Panc1 (cell line): Measurements from ENCODE around the gene SIAE. TPM values are rescaled to one million over a fixed set of nuclear protein-coding genes. Genes with fewer than 3 reads are reported as not detected.

Experiments
- ATAC-seq: fragments of 200-7000 bp; cut with Tn5 transposase; 2 replicates; pipeline ENCODE4 v1.9.1; 2020; ENCODE audit warnings: mild to moderate bottlenecking, moderate library complexity
- BruUV-seq: library from RNA; stranded (reverse); fragments of 400-500 nt; replicated peaks from 2 replicates; lab custom pipeline; 2021; lab: Mats Ljungman, UMichigan
- CTCF ChIA-PET: fragments of 300-600 bp; sonication (Branson Sonifier 250); formaldehyde crosslinking; loops from one replicate; lab custom pipeline; 2022; ENCODE audit warnings: antibody characterized with exemption; lab: Charles Lee
- POLR2A ChIA-PET: fragments of 300-600 bp; sonication (Branson Sonifier 250); formaldehyde crosslinking; loops from one replicate; lab custom pipeline; 2022; ENCODE audit warnings: antibody characterized with exemption; lab: Charles Lee
- DNase-seq: peaks from one replicate; pipeline ENCODE4 v3.0.0-alpha.2; 2010; ENCODE audit warnings: low read depth, low spot score
- H3K27ac ChIP-seq: 2 replicates; pipeline ENCODE4 v1.5.1; 2011; ENCODE audit warnings: mild to moderate bottlenecking, low read length, inconsistent platforms
- H3K27me3 ChIP-seq: fragments of 200-500 bp; sonication (Bioruptor generic); 2 replicates; pipeline ENCODE4 v1.6.0; 2014; ENCODE audit warnings: low read length, inconsistent platforms; ENCODE audit not compliant: control insufficient read depth, insufficient read depth
- H3K36me3 ChIP-seq: fragments of 200-500 bp; sonication (Bioruptor generic); 2 replicates; pipeline ENCODE4 v1.5.1; 2014; ENCODE audit warnings: inconsistent platforms, mild to moderate bottlenecking, low read length, moderate library complexity; ENCODE audit not compliant: control insufficient read depth, insufficient read depth
- H3K4me1 ChIP-seq: 2 replicates; pipeline ENCODE4 v1.5.1; 2011; ENCODE audit warnings: inconsistent platforms, mild to moderate bottlenecking, low read length, moderate library complexity; ENCODE audit not compliant: control insufficient read depth, insufficient read depth
- H3K4me3 ChIP-seq, 2 experiments: 2 replicates each; pipeline ENCODE4 v1.5.1; 2011 to 2012; ENCODE audit warnings: low read depth in 2 of 2, low read length in 2 of 2, mild to moderate bottlenecking in 2 of 2, inconsistent platforms in 1 of 2, moderate library complexity in 1 of 2
- H3K9me3 ChIP-seq: fragments of 200-500 bp; sonication (Bioruptor generic); 2 replicates; pipeline ENCODE4 v1.5.1; 2014; ENCODE audit warnings: low read depth, mild to moderate bottlenecking, inconsistent platforms, low read length, moderate library complexity; ENCODE audit not compliant: control insufficient read depth, insufficient read depth
- POLR2AphosphoS5 ChIP-seq: IDR thresholded peaks from 2 replicates; pipeline ENCODE4 v1.6.1; 2012; ENCODE audit warnings: mild to moderate bottlenecking, low read depth, low read length, moderate library complexity
- SIN3A ChIP-seq: IDR thresholded peaks from 2 replicates; pipeline ENCODE4 v1.6.1; 2012; ENCODE audit warnings: low read depth, mild to moderate bottlenecking, low read length, moderate library complexity, borderline replicate concordance; ENCODE audit not compliant: insufficient read depth
- TCF7L2 ChIP-seq: IDR thresholded peaks from 2 replicates; pipeline ENCODE4 v1.6.1; 2011; ENCODE audit warnings: mild to moderate bottlenecking, low read depth, low read length, inconsistent platforms
- in situ Hi-C: cut with HindIII; loops from 2 replicates; pipeline ENCODE4 v1.10.0; 2016; ENCODE audit warnings: low sequenced_read_pairs, low pct_unique_long_range_greater_than_20kb
- intact Hi-C: fragments of 100-400 bp; cut with micrococcal nuclease; formaldehyde crosslinking; loops from one replicate; pipeline ENCODE4 v1.10.0; 2022; ENCODE audit not compliant: unreplicated experiment
- total RNA-seq: library from RNA; stranded (reverse); gene quantifications from one replicate; pipeline ENCODE4 v1.2.1, GENCODE V29; 2021; ENCODE audit not compliant: unreplicated experiment
- TF ChIP-seq, protein P1 (sequence below), 2 experiments: IDR thresholded peaks; 2 replicates each; pipeline ENCODE4 v1.6.1; 2011 to 2012; ENCODE audit warnings: low read depth in 2 of 2, control low read depth in 1 of 2, low read length in 1 of 2, mild to moderate bottlenecking in 1 of 2, moderate library complexity in 1 of 2; ENCODE audit not compliant: insufficient read depth in 1 of 2
- TF ChIP-seq, protein P2 (sequence below): fragments of 450-650 bp; IDR thresholded peaks from 2 replicates; pipeline ENCODE4 v1.5.1; 2017; ENCODE audit warnings: mild to moderate bottlenecking

Gene SIAE
- total RNA-seq, 1 experiment from 2014 or later = 14.9 TPM

DNA sequence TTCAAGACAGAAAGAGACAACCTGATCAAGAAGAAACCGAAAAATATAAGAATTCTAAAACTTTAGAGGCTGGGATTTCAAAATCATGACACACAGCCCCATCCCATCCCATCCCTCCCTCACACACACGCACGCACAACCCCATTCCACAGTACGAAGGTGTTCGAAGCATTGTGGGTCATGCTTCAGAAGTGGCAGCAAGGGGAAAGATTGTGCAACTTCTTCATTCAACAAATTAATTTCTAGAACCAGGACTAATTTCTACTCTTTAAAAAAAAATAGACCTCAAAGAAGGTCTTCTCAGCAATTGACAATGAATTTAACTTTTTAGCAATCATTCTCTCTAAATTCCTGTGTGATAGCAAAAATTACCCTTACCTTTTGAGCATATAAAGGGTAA lies 1.0 kb upstream of the SIAE start:
- peak overlapping the region; percentile 67 to 75 for H3K4me3 ChIP-seq
- H3K9me3 ChIP-seq = no peaks in the 10 kb centered on the region
- peak overlapping the region; percentile 93 for H3K27ac ChIP-seq
- ChIA-PET POLR2A (interaction anchor here (0.9 kb wide), 1 partner anchor 65 kb away, joined by 3 read pairs; the partner anchor contains the start of gene NRGN), CTCF (interaction anchor here (0.5 to 1.3 kb wide), 2 partner anchors 119 to 126 kb away, joined by 3 to 4 read pairs; partner anchors contain the start of gene MSANTD2)
- DNase-seq = no peak
- in situ Hi-C loops (no loop called here), intact Hi-C loops (no loop called here)
- ATAC-seq = no peak
- no peaks in the 10 kb centered on the region for H3K36me3 ChIP-seq
- no peaks in the 10 kb centered on the region for H3K27me3 ChIP-seq
- peaks cover 13% of the 10 kb centered on the region for H3K4me1 ChIP-seq
- no peak for TF ChIP-seq TCF7L2
- no peak for TF ChIP-seq SIN3A
- TF ChIP-seq, protein P1, sequence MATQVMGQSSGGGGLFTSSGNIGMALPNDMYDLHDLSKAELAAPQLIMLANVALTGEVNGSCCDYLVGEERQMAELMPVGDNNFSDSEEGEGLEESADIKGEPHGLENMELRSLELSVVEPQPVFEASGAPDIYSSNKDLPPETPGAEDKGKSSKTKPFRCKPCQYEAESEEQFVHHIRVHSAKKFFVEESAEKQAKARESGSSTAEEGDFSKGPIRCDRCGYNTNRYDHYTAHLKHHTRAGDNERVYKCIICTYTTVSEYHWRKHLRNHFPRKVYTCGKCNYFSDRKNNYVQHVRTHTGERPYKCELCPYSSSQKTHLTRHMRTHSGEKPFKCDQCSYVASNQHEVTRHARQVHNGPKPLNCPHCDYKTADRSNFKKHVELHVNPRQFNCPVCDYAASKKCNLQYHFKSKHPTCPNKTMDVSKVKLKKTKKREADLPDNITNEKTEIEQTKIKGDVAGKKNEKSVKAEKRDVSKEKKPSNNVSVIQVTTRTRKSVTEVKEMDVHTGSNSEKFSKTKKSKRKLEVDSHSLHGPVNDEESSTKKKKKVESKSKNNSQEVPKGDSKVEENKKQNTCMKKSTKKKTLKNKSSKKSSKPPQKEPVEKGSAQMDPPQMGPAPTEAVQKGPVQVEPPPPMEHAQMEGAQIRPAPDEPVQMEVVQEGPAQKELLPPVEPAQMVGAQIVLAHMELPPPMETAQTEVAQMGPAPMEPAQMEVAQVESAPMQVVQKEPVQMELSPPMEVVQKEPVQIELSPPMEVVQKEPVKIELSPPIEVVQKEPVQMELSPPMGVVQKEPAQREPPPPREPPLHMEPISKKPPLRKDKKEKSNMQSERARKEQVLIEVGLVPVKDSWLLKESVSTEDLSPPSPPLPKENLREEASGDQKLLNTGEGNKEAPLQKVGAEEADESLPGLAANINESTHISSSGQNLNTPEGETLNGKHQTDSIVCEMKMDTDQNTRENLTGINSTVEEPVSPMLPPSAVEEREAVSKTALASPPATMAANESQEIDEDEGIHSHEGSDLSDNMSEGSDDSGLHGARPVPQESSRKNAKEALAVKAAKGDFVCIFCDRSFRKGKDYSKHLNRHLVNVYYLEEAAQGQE (IDR thresholded peaks at IDR 0.05; ENCODE audit: insufficient read depth in 1 of 2, low read depth in 2 of 2, low read length in 1 of 2) = no peak
- TF ChIP-seq POLR2AphosphoS5 = no peak
- TF ChIP-seq, protein P2, sequence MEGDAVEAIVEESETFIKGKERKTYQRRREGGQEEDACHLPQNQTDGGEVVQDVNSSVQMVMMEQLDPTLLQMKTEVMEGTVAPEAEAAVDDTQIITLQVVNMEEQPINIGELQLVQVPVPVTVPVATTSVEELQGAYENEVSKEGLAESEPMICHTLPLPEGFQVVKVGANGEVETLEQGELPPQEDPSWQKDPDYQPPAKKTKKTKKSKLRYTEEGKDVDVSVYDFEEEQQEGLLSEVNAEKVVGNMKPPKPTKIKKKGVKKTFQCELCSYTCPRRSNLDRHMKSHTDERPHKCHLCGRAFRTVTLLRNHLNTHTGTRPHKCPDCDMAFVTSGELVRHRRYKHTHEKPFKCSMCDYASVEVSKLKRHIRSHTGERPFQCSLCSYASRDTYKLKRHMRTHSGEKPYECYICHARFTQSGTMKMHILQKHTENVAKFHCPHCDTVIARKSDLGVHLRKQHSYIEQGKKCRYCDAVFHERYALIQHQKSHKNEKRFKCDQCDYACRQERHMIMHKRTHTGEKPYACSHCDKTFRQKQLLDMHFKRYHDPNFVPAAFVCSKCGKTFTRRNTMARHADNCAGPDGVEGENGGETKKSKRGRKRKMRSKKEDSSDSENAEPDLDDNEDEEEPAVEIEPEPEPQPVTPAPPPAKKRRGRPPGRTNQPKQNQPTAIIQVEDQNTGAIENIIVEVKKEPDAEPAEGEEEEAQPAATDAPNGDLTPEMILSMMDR = no peak
- BruUV-seq = no TSS peak

DNA sequence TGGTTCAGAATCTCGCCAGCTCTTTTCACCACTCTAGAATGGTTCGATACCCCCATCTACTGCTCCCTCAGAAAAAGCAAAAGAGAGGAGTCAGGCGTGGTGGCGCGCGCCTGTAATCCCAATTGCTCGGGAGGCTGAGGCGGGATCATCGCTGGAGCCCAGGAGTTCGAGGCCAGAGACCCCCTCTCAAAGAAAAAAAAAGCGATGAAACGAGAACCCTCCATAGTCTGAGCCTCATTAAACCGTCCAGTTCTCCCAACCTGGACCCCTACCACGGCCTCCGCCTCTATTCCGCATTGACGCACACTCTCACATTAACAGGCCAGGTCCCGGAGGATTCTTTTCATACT lies 604 bp upstream of the SIAE start:
- peak; percentile 32 for ATAC-seq
- Histone ChIP-seq H3K4me3 (peak overlapping the region; percentile 67 to 75), H3K36me3 (no peaks in the 10 kb centered on the region), H3K4me1 (peaks cover 13% of the 10 kb centered on the region), H3K9me3 (no peaks in the 10 kb centered on the region), H3K27me3 (no peaks in the 10 kb centered on the region), H3K27ac (peak overlapping the region; percentile 93)
- POLR2A ChIA-PET = interaction anchor here (0.6 to 0.9 kb wide), 6 partner anchors 23 to 603 kb away, joined by 3 to 15 read pairs (median 4); partner anchors contain the start of gene NRGN
- in situ Hi-C loops (no loop called here), intact Hi-C loops (no loop called here)
- CTCF ChIA-PET = interaction anchor here (0.5 to 1.6 kb wide), 4 partner anchors 120 to 1243 kb away, joined by 3 to 8 read pairs (median 4); partner anchors contain the start of genes MSANTD2 and ROBO3
- BruUV-seq = no TSS peak
- TF ChIP-seq TCF7L2 (no peak), POLR2AphosphoS5 (no peak)
- TF ChIP-seq, protein P1 (IDR thresholded peaks at IDR 0.05; ENCODE audit: insufficient read depth in 1 of 2, low read depth in 2 of 2, low read length in 1 of 2) = no peak
- DNase-seq = no peak
